NCI-H2029 treated with DMSO at 0.1 percent for 48 hours (cell line): ENCODE data around the gene HMCN2.

Source experiments
- DNase-seq: peaks from one replicate; lab custom pipeline; 2025; lab: John Stamatoyannopoulos, UW

HMCN2 gene

GRCh38 chr9:130289711-130290241 lies 24.2 kb downstream of the HMCN2 start:
- DNase-seq, result no peak

GRCh38 chr9:130290291-130291181 lies 25.0 kb downstream of the HMCN2 start:
- no peak for DNase-seq

DNA sequence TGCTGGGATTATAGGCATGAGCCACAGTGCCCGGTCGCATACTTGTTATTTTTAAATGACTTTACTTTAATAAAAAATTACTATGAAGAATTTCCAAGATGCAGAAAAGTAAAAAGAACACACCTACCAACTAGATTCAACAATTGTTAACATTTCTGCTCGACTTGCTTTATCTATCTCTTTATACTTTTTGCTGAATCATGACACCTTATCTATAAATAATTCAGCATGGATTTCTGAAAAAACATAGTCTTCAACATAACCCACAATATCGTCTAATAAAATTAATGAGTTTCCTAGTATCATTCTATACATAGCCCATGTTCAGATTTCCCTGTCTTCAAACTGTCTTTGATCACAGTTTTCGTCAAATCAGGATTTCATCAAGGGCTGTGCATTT lies 25.9 kb downstream of the HMCN2 start:
- no peak for DNase-seq

GRCh38 chr9:130292106-130292505 lies 26.5 kb downstream of the HMCN2 start:
- no peak for DNase-seq

DNA sequence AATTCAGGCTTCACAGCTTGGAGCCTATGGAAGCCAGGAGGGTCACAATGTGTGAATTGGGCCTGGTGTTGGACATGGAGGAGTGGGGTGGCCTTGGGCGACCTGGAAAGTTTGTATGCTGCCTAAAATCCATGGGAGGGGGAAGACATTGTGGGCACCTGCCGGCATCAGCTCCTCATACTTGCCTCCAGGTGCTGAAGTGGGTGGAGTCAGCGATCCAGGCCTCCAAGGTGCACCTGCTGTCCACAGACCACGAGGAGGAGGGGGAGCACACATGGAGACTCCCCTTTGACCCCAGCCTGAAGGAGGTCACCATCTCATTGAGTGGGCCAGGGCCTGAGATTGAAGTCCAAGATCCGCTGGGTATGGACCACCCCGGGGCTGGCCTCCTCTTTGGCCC lies 29.1 kb downstream of the HMCN2 start:
- no peak for DNase-seq

GRCh38 chr9:130295431-130295830 lies 29.9 kb downstream of the HMCN2 start:
- no peak for DNase-seq

GRCh38 chr9:130295945-130296782 lies 30.6 kb downstream of the HMCN2 start:
- DNase-seq, result no peak

DNA sequence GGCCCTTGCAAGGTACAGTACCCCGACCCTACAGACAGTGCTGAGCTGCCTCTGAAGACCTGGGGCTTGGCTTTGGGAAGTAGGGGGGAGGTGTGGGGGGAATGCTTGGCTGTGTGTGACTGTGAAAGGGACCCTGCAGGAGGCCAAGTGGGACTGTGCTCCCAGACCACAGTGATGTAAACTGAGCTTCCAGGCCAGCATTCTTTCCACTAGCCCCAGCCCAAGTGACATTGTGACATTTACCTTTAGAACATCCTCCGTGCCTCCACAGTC lies 31.2 kb downstream of the HMCN2 start:
- DNase-seq, result no peak

DNA sequence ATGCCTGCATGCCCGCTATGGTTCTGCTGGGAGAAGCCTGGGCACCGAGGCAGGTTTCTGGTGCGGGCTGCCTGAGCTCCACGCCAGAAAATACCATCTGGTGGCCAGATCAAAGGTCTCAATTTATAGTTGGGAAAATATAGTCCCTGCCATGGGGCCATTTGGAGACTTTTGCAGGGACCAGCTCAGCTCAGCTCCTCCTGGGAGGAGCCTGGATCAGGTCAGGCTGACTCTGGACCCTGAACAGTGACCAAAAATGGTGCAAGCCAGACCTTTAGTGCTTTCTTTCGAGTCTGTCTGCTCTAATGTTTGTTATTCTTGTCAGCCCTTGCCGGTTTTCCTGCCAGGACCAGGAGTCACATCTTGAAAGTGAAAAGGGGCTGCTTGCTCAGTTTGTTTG lies 31.8 kb downstream of the HMCN2 start:
- no peak for DNase-seq

- no peak for DNase-seq
Measured at GRCh38 chr9:130298662-130299279, 33.2 kb downstream of the HMCN2 start.

- no peak for DNase-seq
Measured at GRCh38 chr9:130299785-130300615, 34.4 kb downstream of the HMCN2 start.

GRCh38 chr9:130300739-130301138 lies 35.2 kb downstream of the HMCN2 start:
- DNase-seq, result no peak

GRCh38 chr9:130301483-130302286 lies 36.1 kb downstream of the HMCN2 start:
- DNase-seq, result no peak

DNA sequence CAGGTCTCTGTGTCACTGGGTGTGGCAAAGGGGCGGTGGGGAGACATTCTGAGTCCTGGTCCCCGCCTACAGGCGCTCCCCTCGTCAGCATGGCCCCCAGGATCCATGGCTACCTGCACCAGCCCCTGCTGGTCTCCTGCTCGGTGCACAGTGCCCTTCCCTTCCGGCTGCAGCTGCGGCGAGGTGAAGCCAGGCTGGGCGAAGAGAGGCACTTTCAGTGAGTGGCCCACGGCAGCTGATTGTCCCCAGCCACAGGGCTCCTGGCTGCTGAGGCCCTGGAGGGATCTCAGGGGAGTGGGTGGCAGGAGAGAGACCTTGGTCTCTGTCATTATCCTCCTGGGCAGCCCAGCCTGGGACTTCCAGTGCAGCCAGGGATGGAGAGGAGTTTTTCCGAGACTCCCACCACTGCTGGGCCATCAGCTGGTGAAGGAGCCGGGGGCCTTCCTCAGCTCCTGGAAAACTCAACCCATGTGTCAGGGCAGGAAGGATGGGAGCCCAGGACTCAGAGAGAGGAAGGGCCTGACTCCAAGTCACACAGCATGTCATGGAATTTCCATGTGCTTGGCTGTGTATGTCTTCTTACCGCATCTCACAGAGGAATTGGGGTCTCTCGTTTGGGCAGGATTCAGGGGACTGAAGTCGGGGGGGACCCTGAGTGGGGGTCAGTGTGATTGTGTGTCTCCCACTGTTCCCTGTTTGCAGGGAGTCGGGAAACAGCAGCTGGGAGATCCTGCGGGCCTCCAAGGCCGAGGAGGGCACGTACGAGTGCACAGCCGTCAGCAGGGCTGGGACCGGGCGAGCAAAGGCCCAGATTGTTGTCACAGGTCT lies 37.4 kb downstream of the HMCN2 start:
- no peak for DNase-seq

DNA sequence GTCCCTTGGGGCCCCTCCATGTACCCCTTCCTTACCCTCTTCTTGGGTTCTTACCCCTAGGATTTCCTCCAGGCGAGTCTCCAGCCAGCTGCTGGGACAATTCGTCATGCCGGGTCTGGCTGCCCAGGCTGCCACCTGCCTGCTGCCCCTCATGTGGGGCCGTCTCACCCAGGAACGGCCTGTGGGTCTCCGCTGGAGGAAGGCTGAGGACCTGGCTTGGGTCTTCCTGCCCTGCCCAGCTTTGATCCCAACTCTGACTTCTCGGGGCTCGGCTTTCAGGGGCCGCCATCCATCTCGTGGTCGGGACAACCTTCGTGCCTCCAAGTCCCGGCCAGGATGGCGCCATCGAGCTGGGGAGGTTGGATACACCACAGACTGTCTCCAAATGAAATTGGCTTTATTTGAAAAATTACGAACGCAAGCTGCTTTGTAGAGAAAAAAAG lies 38.1 kb downstream of the HMCN2 start:
- DNase-seq, result no peak

DNA sequence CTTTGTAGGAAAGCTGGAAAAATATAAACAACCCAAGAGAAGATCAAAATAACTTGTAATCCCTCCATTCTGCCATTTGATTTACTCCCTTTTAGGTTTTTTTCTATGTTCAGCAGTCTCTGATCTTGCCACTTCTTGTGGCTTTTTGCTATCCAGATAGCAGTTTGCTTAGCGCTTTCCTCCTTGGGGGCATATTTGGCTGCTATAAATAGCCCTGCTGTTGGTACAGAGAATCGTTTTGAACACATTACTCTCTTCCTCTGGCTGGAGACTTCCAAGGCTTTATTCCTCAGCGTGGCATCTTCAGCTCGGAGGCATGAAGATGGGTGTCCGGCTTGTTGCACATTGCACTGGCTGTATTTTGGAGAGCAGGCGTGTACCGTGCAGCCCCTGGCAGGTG lies 38.6 kb downstream of the HMCN2 start:
- DNase-seq, result no peak

- DNase-seq, result no peak
Measured at GRCh38 chr9:130304643-130305042, 39.1 kb downstream of the HMCN2 start.

GRCh38 chr9:130305381-130305780 lies 39.8 kb downstream of the HMCN2 start:
- DNase-seq, result no peak

- no peak for DNase-seq
Measured at GRCh38 chr9:130306823-130307666, 41.5 kb downstream of the HMCN2 start.
